ENCODE data around the gene FGF1.

Gene FGF1

DNA sequence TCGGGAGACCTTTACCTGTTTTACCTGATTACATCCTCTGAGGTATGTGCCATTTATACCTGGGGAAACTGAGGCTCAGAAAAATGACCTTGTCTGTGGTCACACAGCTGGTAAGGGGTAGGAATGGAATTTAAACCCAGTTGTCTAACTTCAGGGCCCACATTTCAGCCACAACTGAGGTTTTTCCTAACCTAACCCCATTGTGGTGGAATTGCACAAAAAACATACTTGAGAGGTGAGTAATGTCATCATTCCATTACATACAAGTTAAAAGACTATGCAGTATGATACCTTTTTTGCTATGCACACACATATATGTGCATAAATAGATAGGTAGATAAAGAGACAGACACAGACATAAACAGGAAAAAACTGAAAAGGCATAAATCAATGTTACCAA, 14.1 kb downstream of the FGF1 start:
- no peak overlapping the region for H3K4me3 ChIP-seq (replicated peaks in 1 of 2; ENCODE audit: low read depth in 2 of 2, low read length in 2 of 2)
- TF ChIP-seq, protein P1, sequence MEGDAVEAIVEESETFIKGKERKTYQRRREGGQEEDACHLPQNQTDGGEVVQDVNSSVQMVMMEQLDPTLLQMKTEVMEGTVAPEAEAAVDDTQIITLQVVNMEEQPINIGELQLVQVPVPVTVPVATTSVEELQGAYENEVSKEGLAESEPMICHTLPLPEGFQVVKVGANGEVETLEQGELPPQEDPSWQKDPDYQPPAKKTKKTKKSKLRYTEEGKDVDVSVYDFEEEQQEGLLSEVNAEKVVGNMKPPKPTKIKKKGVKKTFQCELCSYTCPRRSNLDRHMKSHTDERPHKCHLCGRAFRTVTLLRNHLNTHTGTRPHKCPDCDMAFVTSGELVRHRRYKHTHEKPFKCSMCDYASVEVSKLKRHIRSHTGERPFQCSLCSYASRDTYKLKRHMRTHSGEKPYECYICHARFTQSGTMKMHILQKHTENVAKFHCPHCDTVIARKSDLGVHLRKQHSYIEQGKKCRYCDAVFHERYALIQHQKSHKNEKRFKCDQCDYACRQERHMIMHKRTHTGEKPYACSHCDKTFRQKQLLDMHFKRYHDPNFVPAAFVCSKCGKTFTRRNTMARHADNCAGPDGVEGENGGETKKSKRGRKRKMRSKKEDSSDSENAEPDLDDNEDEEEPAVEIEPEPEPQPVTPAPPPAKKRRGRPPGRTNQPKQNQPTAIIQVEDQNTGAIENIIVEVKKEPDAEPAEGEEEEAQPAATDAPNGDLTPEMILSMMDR (IDR thresholded peaks at IDR 0.05; ENCODE audit: low read depth, low read length): no peak
- DNase-seq (ENCODE audit: low read depth in 2 of 2): peak; percentile 50 to 85

DNA sequence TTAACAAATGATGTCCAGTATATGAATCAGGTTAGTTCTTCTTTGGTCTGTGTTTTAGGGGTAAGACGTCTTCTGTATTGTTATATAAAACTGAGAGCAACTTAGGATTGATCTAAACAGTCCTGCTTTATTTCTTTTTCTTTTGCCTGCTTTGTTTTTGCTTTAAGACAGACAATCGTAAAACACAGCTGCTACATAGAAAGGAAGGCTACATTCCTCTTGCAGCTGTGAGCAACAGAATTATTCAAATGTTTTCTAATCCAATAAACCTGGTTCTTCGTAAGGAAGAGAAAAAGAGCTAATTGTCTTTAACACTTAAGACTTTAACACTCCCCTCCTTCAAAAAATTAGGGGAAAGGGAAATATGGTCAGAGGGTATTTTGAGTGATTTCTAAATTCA, 14.6 kb downstream of the FGF1 start:
- no peak overlapping the region for H3K4me3 ChIP-seq (replicated peaks in 1 of 2; ENCODE audit: low read depth in 2 of 2, low read length in 2 of 2)
- TF ChIP-seq, protein P1 (IDR thresholded peaks at IDR 0.05; ENCODE audit: low read depth, low read length): no peak
- no peak for DNase-seq (ENCODE audit: low read depth in 2 of 2)

DNA sequence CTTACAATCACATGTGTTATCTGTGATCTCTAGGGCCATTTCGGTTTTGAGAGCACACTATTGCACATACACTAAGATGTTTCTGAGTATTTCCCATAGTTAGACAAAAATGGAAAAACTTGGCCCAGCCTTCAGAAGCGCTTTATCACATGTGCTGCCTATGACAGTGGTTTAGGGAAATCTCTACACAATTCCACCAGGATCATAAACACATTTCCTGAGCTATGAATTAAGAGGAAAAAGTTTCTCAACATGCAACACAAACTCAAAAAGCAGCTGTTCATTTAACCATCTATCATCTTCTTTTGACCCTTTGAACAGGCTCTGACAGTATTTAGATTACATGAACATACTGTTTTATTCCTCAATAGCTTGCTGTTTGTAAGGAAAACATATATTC, 15.1 kb downstream of the FGF1 start:
- H3K4me3 ChIP-seq (replicated peaks in 1 of 2; ENCODE audit: low read depth in 2 of 2, low read length in 2 of 2): no peak overlapping the region
- DNase-seq (ENCODE audit: low read depth in 2 of 2): no peak
- TF ChIP-seq, protein P1 (IDR thresholded peaks at IDR 0.05; ENCODE audit: low read depth, low read length): no peak

DNA sequence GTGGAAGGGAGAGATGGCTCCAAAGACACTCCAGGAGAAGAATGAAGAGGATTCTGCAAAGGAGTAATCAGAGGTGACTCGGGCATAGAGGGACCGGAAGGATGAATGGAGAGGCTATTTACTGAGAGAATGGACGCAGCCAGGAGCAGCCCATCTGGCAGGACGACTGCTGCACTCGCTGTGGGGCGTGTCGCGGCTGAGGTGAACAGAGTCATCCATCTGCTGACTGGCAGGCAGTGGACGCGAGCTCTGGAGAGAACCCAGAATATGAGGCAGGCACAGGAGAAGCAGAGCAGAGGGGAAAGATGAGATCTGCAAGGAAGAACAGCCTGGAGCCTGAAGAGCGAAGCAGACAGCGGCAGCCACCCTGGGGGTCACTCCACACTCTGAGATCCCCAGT, 16.4 kb downstream of the FGF1 start:
- no peak overlapping the region for H3K4me3 ChIP-seq (replicated peaks in 1 of 2; ENCODE audit: low read depth in 2 of 2, low read length in 2 of 2)
- TF ChIP-seq, protein P1 (IDR thresholded peaks at IDR 0.05; ENCODE audit: low read depth, low read length): no peak

DNA sequence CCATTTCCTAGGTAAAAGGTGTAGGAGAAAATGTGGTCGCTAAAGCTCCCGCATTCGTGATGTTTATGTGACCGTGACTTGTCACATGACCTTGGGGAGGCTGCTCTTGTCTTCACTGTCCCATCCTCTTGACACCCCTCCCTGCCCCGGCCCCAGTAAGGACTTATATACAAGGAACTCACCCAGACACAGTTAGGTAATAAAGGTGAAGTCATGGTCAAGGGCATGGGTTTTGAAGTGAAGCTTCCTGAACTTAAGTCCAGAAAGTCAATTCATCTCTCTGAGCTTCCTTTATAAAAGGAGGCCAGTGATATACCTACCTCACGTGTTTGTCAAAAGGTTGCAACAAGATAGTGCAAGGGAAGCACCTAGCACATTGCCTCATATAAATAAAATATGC, 17.6 kb downstream of the FGF1 start:
- no peak overlapping the region for H3K4me3 ChIP-seq (replicated peaks in 1 of 2; ENCODE audit: low read depth in 2 of 2, low read length in 2 of 2)
- no peak for DNase-seq (ENCODE audit: low read depth in 2 of 2)
- TF ChIP-seq, protein P1 (IDR thresholded peaks at IDR 0.05; ENCODE audit: low read depth, low read length): no peak

More for the DNA sequence above, 16.4 kb downstream of the FGF1 start:
- no peak for DNase-seq (ENCODE audit: low read depth in 2 of 2)

DNA sequence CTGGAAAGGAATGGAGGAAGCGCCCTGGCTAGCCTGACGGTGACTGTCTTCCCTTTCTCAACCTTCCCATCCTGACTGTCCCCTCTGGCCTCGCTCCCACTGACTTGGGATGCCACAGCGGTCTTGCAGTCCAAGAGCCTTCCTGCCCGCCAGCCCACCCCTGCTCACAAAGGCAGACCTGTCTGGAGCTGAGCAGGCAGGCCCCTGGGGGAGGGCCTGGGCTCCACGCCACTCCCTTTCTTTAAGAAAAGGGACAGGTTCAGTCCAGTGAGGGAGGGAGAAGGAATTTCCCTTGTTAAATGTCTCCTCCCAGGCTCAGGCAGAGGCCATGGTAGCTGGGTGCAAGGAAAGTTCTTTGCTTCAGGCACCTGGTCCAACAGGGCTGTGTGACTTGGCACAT, 18.1 kb downstream of the FGF1 start:
- TF ChIP-seq, protein P1 (IDR thresholded peaks at IDR 0.05; ENCODE audit: low read depth, low read length): no peak
- no peak for DNase-seq (ENCODE audit: low read depth in 2 of 2)
- no peak overlapping the region for H3K4me3 ChIP-seq (replicated peaks in 1 of 2; ENCODE audit: low read depth in 2 of 2, low read length in 2 of 2)

DNA sequence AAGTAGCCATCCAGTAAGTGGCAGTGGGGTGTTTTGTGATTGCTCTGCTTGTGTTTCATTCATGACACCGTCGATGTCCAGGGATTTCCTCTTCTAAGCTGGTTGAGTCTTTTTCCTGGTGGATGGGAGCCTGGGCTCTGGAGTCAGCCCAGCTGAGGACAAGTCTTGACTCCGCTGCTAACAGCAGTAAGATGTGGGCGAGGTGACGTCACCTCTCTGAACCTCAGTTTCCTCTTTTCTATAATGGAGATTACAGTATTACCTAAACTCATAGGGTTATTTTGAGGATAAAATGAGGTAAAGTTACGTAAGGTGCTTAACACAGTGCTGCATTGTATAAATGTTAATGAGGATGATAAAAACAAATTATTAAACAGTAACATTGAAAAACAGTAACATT, 21.3 kb downstream of the FGF1 start:
- TF ChIP-seq, protein P1 (IDR thresholded peaks at IDR 0.05; ENCODE audit: low read depth, low read length): no peak

More for the DNA sequence above, 21.3 kb downstream of the FGF1 start:
- no peak for DNase-seq (ENCODE audit: low read depth in 2 of 2)
- H3K4me3 ChIP-seq (replicated peaks in 1 of 2; ENCODE audit: low read depth in 2 of 2, low read length in 2 of 2): no peak overlapping the region

Measured in cardiac fibroblast (primary cell).